CD14-positive monocyte (primary cell): ENCODE measurements around the gene DYSF. TPM values are rescaled to one million over a fixed set of nuclear protein-coding genes. Genes with fewer than 3 reads are reported as not detected.

Experiments
- DNase-seq, 3 donors: peaks; one replicate each; pipeline ENCODE4 v3.0.0-alpha.2; 2011 to 2022
- H2AFZ ChIP-seq: 2 replicates; pipeline ENCODE4 v1.6.0; 2012; ENCODE audit warnings: mild to moderate bottlenecking, low read depth, low read length, inconsistent platforms; ENCODE audit not compliant: insufficient read depth, poor library complexity, severe bottlenecking
- H3K27ac ChIP-seq, 2 donors: 1 replicate in 1 of 2; 2 replicates in 1 of 2; pipeline ENCODE4 v1.5.1; 2012 to 2013; ENCODE audit warnings: low read length in 2 of 2, control low read depth in 1 of 2, inconsistent platforms in 1 of 2, low read depth in 1 of 2, mild to moderate bottlenecking in 1 of 2
- H3K27me3 ChIP-seq, 2 donors: one replicate each; pipeline versions ENCODE4 v1.6.0 to v1.6.1; 2011 to 2013; ENCODE audit warnings: low read length in 2 of 2; ENCODE audit not compliant: control insufficient read depth in 2 of 2, insufficient read depth in 2 of 2
- H3K36me3 ChIP-seq, 2 donors: replicated peaks in 1 of 2; 1 replicate in 1 of 2; 2 replicates in 1 of 2; pipeline versions ENCODE4 v1.5.1 to v1.6.1; 2012 to 2013; ENCODE audit warnings: low read length in 2 of 2, control low read depth in 1 of 2, inconsistent platforms in 1 of 2, mild to moderate bottlenecking in 1 of 2; ENCODE audit not compliant: insufficient read depth in 2 of 2, control insufficient read depth in 1 of 2
- H3K4me1 ChIP-seq, 2 donors: 1 replicate in 1 of 2; 2 replicates in 1 of 2; pipeline versions ENCODE4 v1.5.1 to v1.6.1; 2012 to 2013; ENCODE audit warnings: low read length in 2 of 2, control low read depth in 1 of 2, inconsistent platforms in 1 of 2, mild to moderate bottlenecking in 1 of 2, moderate library complexity in 1 of 2; ENCODE audit not compliant: insufficient read depth in 2 of 2, control insufficient read depth in 1 of 2
- H3K4me2 ChIP-seq: replicated peaks from 2 replicates; pipeline ENCODE3; 2012; ENCODE audit warnings: low read length, moderate library complexity, mild to moderate bottlenecking; ENCODE audit not compliant: poor library complexity, severe bottlenecking; ENCODE audit errors: extremely low read depth
- H3K4me3 ChIP-seq, 3 experiments: fragments of 200-600 bp in 1 of 3; sonication (generic) in 1 of 3; replicated peaks in 1 of 3; 1 replicate in 2 of 3; 2 replicates in 1 of 3; pipeline ENCODE4 v1.5.1; 2011 to 2013; ENCODE audit warnings: low read length in 3 of 3, mild to moderate bottlenecking in 3 of 3, control low read depth in 2 of 3, low read depth in 2 of 3, inconsistent platforms in 1 of 3, moderate library complexity in 1 of 3
- H3K79me2 ChIP-seq: 2 replicates; pipeline ENCODE4 v1.6.0; 2012; ENCODE audit warnings: mild to moderate bottlenecking, control low read depth, inconsistent platforms, low read length, moderate library complexity; ENCODE audit not compliant: insufficient read depth
- H3K9ac ChIP-seq: 2 replicates; pipeline ENCODE4 v1.6.0; 2017; ENCODE audit warnings: low read length, mild to moderate bottlenecking; ENCODE audit not compliant: insufficient read depth, poor library complexity, severe bottlenecking
- H3K9me3 ChIP-seq, 2 donors: replicated peaks in 1 of 2; 1 replicate in 1 of 2; 2 replicates in 1 of 2; pipeline versions ENCODE4 v1.5.1 to v1.6.1; 2012 to 2013; ENCODE audit warnings: low read length in 2 of 2, control low read depth in 1 of 2; ENCODE audit not compliant: control insufficient read depth in 1 of 2, insufficient read depth in 1 of 2
- H4K20me1 ChIP-seq: 2 replicates; pipeline ENCODE4 v1.6.0; 2012; ENCODE audit warnings: mild to moderate bottlenecking, low read length, control low read depth, moderate library complexity; ENCODE audit not compliant: insufficient read depth
- H3K27ac Mint-ChIP-seq, 7 donors: one replicate each; pipeline ENCODE4 v1.8.0; 2020; ENCODE audit warnings: mild to moderate bottlenecking in 7 of 7, mixed read lengths in 7 of 7, moderate library complexity in 6 of 7, inconsistent platforms in 2 of 7
- H3K27me3 Mint-ChIP-seq, 3 donors: one replicate each; pipeline ENCODE4 v1.8.0; 2021 to 2022; ENCODE audit warnings: low read depth in 3 of 3, mild to moderate bottlenecking in 3 of 3, mixed read lengths in 3 of 3, moderate library complexity in 3 of 3, inconsistent platforms in 1 of 3
- H3K36me3 Mint-ChIP-seq, 2 donors: one replicate each; pipeline ENCODE4 v1.8.0; 2020; ENCODE audit warnings: mixed read lengths in 2 of 2, inconsistent platforms in 1 of 2, mild to moderate bottlenecking in 1 of 2
- H3K4me1 Mint-ChIP-seq: one replicate; pipeline ENCODE4 v1.8.0; 2020; ENCODE audit warnings: mild to moderate bottlenecking, mixed read lengths
- H3K4me3 Mint-ChIP-seq, 2 donors: one replicate each; pipeline ENCODE4 v1.8.0; 2020; ENCODE audit warnings: mild to moderate bottlenecking in 2 of 2, mixed read lengths in 2 of 2, moderate library complexity in 1 of 2
- H3K9me3 Mint-ChIP-seq, 7 donors: one replicate each; pipeline ENCODE4 v1.8.0; 2020 to 2022; ENCODE audit warnings: mixed read lengths in 7 of 7, mild to moderate bottlenecking in 6 of 7, moderate library complexity in 6 of 7, inconsistent platforms in 2 of 7
- CTCF ChIP-seq: fragments of 200-600 bp; IDR thresholded peaks from one replicate; pipeline ENCODE4 v1.8.0; 2022; ENCODE audit warnings: antibody characterized with exemption, mild to moderate bottlenecking
- WGBS: methylation state at CpG from one replicate; pipeline ENCODE4 v1.1.5; 2013; ENCODE audit warnings: missing lambda C conversion rate; ENCODE audit not compliant: insufficient coverage; 5-methylcytosine and 5-hydroxymethylcytosine counted together
- intact Hi-C, 2 donors: fragments of 100-400 bp; cut with micrococcal nuclease; formaldehyde crosslinking; loops; one replicate each; pipeline versions ENCODE4 v1.15.0 to v1.15.1; 2023
- polyA plus RNA-seq, 3 donors: library from polyadenylated mRNA; depleted of rRNA in 1 of 3; unstranded in 2 of 3; stranded (reverse) in 1 of 3; fragments of 300-500 nt in 2 of 3; fragments of >200 nt in 1 of 3; fragmentation: Illumina TruSeq in 2 of 3; gene quantifications; 1 replicate in 2 of 3; 2 replicates in 1 of 3; pipeline ENCODE4 v1.2.3, GENCODE V29; 2012 to 2021

DYSF gene
- polyA plus RNA-seq, 3 donors: 16.1 to 72.5 (median 31.2) TPM

GRCh38 chr2:71571945-71572344 is 118.6 kb downstream of the DYSF start:
- WGBS: 91% methylated on average over 1 of the region's 1 CpG
- no peak overlapping the region for H3K27ac Mint-ChIP-seq
- no peaks in the 10 kb centered on the region for H3K79me2 ChIP-seq
- H3K36me3 ChIP-seq: peaks cover 87 to 100% of the 10 kb centered on the region in 2 donors
- H3K9ac ChIP-seq: no peak overlapping the region
- H3K9me3 ChIP-seq: peaks cover 8 to 13% of the 10 kb centered on the region in 2 donors
- no peak overlapping the region for H3K4me3 Mint-ChIP-seq
- no peak overlapping the region for H3K4me3 ChIP-seq
- intact Hi-C loops: no loop called here
- H2AFZ ChIP-seq: no peak overlapping the region
- no peak for DNase-seq
- H3K4me1 Mint-ChIP-seq: no peaks in the 10 kb centered on the region
- peaks cover 0 to 3% (median 0%) of the 10 kb centered on the region in 3 donors for H3K27me3 Mint-ChIP-seq
- no peaks in the 10 kb centered on the region for H3K27me3 ChIP-seq
- peaks cover 60% of the 10 kb centered on the region for H4K20me1 ChIP-seq
- no peaks in the 10 kb centered on the region for H3K4me1 ChIP-seq
- peaks cover 36 to 49% of the 10 kb centered on the region in 2 donors for H3K36me3 Mint-ChIP-seq
- H3K9me3 Mint-ChIP-seq: peaks cover 0 to 11% (median 3%) of the 10 kb centered on the region in 7 donors
- no peak overlapping the region for H3K4me2 ChIP-seq
- TF ChIP-seq CTCF: no peak
- H3K27ac ChIP-seq: no peak overlapping the region

GRCh38 chr2:71575966-71576365 is 122.6 kb downstream of the DYSF start:
- Mint-ChIP-seq H3K4me3 (no peak overlapping the region), H3K4me1 (no peaks in the 10 kb centered on the region), H3K9me3 (no peaks in the 10 kb centered on the region), H3K27ac (peak overlapping the region in 1 of 7 donors; percentile 19), H3K27me3 (no peaks in the 10 kb centered on the region), H3K36me3 (peaks cover 74 to 75% of the 10 kb centered on the region in 2 donors)
- no peaks in the 10 kb centered on the region for H3K4me1 ChIP-seq
- DNase-seq: no peak
- H3K27ac ChIP-seq: no peak overlapping the region
- H3K79me2 ChIP-seq: no peaks in the 10 kb centered on the region
- no peaks in the 10 kb centered on the region for H3K27me3 ChIP-seq
- peaks cover 86 to 100% of the 10 kb centered on the region in 2 donors for H3K36me3 ChIP-seq
- no peak overlapping the region for H2AFZ ChIP-seq
- H3K9ac ChIP-seq: no peak overlapping the region
- H3K9me3 ChIP-seq: peaks cover 0 to 3% of the 10 kb centered on the region in 2 donors
- no peak overlapping the region for H3K4me2 ChIP-seq
- TF ChIP-seq CTCF: no peak
- WGBS: 96% methylated on average over 4 of the region's 5 CpGs
- peaks cover 87% of the 10 kb centered on the region for H4K20me1 ChIP-seq
- intact Hi-C loops: no loop called here
- no peak overlapping the region for H3K4me3 ChIP-seq
